ENCODE data around the gene TBCD.
"Not testable (repeated sequence)": the region's sequence is repeated elsewhere in the genome, so short reads cannot be mapped to it uniquely, and the experiment has no call there.

Gene TBCD

DNA sequence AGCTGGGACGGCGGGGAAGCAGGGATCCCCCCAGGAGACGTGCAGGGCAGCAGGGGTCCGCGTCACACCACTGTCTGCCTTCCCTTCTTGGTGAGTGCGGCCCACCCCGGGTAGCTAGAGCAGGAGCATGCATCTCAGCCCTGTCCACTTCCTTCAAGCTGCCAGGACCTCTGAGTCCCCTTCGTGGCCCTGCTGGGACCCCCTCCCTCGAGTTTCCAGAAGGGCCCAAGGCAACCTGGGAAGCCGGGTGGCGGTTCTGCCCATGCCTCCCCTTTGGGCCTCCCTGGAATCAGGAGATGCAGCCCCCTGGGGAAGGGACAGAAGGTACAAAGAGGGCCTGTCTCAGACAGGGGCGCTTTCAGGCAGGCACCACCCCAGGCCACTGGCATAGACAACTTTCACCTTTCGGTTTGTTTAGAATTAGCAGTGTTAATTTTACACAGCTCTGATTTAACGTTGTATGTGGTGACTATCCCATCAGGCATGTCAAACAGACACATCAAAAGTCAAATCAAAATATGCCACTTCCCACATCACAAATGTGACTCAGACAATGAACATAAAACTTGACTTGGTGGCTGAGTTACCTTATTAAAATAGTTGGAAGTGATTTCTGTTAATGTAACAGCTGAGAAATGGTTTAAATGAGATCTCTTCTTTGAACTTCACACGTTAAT lies 233.0 kb downstream of the TBCD start:
- no peak for DNase-seq (ENCODE audit: low read depth in 2 of 2)

DNA sequence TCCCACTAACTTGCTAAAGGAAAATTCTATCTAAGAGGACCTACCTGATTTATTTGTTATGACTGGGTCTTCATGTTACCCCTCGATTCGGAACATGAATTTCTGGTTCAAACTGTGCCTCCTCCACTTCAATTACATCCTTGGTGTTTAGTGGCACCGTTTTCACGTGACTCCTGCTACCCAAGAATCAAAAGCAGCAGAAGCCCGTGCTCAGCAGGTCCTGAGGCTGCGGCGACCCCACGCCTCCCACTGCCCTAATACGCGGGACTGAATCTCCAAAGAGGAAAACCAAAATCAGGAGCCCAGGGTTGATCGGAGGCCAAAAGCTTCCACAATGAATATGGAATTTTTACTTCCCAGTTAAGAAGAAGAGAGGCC lies 233.6 kb downstream of the TBCD start:
- DNase-seq (ENCODE audit: low read depth in 2 of 2) = no peak

More for the DNA sequence above, 233.0 kb downstream of the TBCD start:
- TF ChIP-seq, protein P1, sequence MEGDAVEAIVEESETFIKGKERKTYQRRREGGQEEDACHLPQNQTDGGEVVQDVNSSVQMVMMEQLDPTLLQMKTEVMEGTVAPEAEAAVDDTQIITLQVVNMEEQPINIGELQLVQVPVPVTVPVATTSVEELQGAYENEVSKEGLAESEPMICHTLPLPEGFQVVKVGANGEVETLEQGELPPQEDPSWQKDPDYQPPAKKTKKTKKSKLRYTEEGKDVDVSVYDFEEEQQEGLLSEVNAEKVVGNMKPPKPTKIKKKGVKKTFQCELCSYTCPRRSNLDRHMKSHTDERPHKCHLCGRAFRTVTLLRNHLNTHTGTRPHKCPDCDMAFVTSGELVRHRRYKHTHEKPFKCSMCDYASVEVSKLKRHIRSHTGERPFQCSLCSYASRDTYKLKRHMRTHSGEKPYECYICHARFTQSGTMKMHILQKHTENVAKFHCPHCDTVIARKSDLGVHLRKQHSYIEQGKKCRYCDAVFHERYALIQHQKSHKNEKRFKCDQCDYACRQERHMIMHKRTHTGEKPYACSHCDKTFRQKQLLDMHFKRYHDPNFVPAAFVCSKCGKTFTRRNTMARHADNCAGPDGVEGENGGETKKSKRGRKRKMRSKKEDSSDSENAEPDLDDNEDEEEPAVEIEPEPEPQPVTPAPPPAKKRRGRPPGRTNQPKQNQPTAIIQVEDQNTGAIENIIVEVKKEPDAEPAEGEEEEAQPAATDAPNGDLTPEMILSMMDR (IDR thresholded peaks at IDR 0.05; ENCODE audit: low read depth, low read length) = no peak
- H3K4me3 ChIP-seq (replicated peaks in 1 of 2; ENCODE audit: low read depth in 2 of 2, low read length in 2 of 2) = no peak overlapping the region

DNA sequence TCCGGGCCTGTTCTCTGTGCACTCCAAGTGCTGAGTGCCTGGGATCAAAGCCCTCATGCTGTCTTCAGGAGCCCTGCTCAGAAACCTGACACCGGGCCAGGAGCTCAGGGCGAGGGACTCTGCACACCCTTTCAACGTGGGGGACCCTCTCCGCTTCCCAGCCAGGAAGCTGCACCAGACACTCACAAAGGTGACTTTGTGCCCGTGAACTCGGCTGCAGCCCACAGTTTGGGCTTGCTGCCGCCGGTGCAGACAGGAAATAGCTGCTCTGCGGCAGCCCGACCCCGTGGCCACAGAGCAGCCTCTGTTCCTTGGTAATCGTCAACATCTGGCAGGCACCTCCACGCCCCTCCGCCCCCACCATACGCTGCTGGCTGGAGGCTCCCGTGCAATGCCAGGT lies 234.1 kb downstream of the TBCD start:
- TF ChIP-seq, protein P1 (IDR thresholded peaks at IDR 0.05; ENCODE audit: low read depth, low read length) = no peak

More for the DNA sequence above, 233.6 kb downstream of the TBCD start:
- TF ChIP-seq, protein P1 (IDR thresholded peaks at IDR 0.05; ENCODE audit: low read depth, low read length) = no peak
- no peak overlapping the region for H3K4me3 ChIP-seq (replicated peaks in 1 of 2; ENCODE audit: low read depth in 2 of 2, low read length in 2 of 2)

DNA sequence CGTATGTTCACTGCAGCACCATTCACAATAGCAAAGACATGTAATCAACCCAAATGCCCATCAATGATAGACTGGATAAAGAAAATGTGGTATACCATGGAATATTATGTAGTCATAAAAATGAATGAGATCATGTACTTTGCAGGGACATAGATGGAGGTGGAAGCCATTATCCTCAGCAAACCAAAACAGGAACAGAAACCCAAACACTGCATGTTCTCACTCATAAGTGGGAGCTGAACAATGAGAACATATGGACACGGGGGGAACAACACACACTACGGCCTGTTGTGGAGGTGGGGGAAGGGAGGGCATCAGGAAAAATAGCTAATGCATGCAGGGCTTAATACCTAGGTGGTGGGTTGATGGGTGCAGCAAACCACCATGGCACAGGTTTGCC lies 237.2 kb downstream of the TBCD start:
- H3K4me3 ChIP-seq (replicated peaks in 1 of 2; ENCODE audit: low read depth in 2 of 2, low read length in 2 of 2); DNase-seq (ENCODE audit: low read depth in 2 of 2): not testable (repeated sequence)

More for the DNA sequence above, 234.1 kb downstream of the TBCD start:
- H3K4me3 ChIP-seq (replicated peaks in 1 of 2; ENCODE audit: low read depth in 2 of 2, low read length in 2 of 2) = no peak overlapping the region
- peak in 1 of 2 donors; percentile 18 for DNase-seq (ENCODE audit: low read depth in 2 of 2)

DNA sequence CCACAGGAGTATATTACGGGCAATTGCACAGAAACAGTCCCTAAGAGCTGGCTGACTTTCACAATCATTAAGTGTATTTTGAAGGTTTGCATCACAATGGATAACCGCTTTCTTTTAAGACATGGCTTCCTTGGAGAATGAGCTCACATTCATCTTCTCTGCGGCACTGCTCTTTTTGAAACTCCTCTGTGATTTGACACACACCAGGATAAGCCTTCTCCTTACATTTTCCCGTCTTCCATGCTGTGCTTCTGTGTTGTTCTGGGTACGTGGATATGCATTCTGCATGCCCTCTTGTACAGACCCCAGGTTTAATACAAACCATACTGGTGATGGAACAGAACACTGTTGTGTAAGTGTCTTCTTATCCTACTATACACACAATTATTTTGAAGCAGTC lies 238.0 kb downstream of the TBCD start:
- no peak for DNase-seq (ENCODE audit: low read depth in 2 of 2)
- no peak overlapping the region for H3K4me3 ChIP-seq (replicated peaks in 1 of 2; ENCODE audit: low read depth in 2 of 2, low read length in 2 of 2)

DNA sequence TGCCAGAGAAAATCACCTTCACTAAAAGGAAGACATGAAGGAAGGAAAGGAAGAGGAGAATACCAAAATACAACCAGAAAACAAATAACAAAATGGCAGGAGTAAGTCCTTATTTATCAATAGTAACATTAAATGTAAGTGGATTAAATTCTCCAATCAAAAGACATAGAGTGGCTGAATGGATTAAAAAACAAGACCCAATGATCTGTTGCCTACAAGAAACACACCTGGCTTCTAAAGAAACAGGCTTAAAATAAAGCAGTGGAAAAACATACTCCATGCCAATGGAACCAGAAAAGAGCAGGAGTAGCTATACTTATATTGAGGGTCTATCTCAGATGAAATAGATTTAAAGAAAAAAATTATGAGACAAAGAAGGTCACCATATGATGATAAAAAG lies 241.1 kb downstream of the TBCD start:
- DNase-seq (ENCODE audit: low read depth in 2 of 2) = no peak
- H3K4me3 ChIP-seq (replicated peaks in 1 of 2; ENCODE audit: low read depth in 2 of 2, low read length in 2 of 2) = no peak overlapping the region
- TF ChIP-seq, protein P1 (IDR thresholded peaks at IDR 0.05; ENCODE audit: low read depth, low read length) = no peak

More for the DNA sequence above, 238.0 kb downstream of the TBCD start:
- TF ChIP-seq, protein P1 (IDR thresholded peaks at IDR 0.05; ENCODE audit: low read depth, low read length) = no peak

All from cardiac fibroblast (primary cell).